BLaER1 treated with 17β-estradiol and CSF1 and Interleukin-3, amounts not matched to agents 10 nM and 100 nM (cell line): ENCODE results near the gene ACSF3.
A peak's percentile ranks its signal among the peaks of the same experiment; 100 is the strongest.

Experiments used
- H3K27ac ChIP-seq, 11 experiments: shearing (Covaris generic); formaldehyde crosslinking; 2 replicates each; pipeline ENCODE4 v1.8.1; 2022
- H3K27me3 ChIP-seq, 11 experiments: shearing (Covaris generic); formaldehyde crosslinking; 2 replicates each; pipeline ENCODE4 v1.8.1; 2022
- H3K36me3 ChIP-seq, 11 experiments: shearing (Covaris generic); formaldehyde crosslinking; 2 replicates each; pipeline ENCODE4 v1.8.1; 2022
- H3K4me1 ChIP-seq, 10 experiments: shearing (Covaris generic); formaldehyde crosslinking; 2 replicates each; pipeline ENCODE4 v1.8.1; 2022
- H3K4me2 ChIP-seq, 11 experiments: shearing (Covaris generic); formaldehyde crosslinking; 2 replicates each; pipeline ENCODE4 v1.8.1; 2022
- H3K4me3 ChIP-seq, 10 experiments: shearing (Covaris generic); formaldehyde crosslinking; 2 replicates each; pipeline ENCODE4 v1.8.1; 2022
- H3K9ac ChIP-seq, 11 experiments: shearing (Covaris generic); formaldehyde crosslinking; 2 replicates each; pipeline ENCODE4 v1.8.1; 2022
- H3K9me3 ChIP-seq, 11 experiments: shearing (Covaris generic); formaldehyde crosslinking; replicated peaks in 1 of 11; 2 replicates each; pipeline ENCODE4 v1.8.1; 2022
- H4K20me1 ChIP-seq, 11 experiments: shearing (Covaris generic); formaldehyde crosslinking; 2 replicates each; pipeline ENCODE4 v1.8.1; 2022
- Cebpa-rat ChIP-seq, 11 experiments: shearing (Covaris generic); IDR thresholded peaks; 2 replicates each; pipeline ENCODE4 v1.8.1; 2022

ACSF3 gene

DNA sequence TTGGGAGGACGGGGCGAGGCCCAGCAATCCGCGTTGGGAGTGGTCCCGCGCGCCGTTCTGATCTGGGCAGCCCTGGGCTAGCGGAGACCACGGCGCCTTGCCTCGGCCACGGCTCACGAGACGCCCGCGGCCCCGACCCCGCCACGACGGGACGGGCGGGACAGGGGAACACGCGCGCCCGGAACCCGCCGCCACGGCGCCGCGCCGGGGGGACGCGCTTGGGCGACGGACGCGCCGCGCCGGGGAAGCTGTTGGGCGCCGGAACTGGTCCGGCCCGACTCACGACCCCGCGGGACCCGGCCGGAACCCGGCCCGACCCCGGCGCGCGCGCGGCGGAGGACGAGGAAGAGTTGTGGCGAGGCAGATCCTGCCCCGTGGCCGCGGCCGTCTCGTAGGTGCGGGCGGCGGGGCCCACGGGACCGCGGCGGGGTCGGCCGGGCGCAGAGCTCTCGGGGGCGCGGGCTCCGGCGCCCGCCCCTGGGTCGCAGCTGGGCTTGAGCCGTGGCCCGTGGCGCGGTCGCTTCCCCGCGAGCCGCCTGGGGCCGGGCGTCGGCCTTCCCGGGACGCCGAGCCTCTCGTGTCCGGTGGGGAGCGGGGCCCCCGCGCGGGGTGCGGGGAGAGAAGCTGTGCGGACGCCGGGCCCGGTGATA, at the start of gene ACSF3:
Gene ACSF3 (plus strand): TSS at position 251 of the 650 bp plus-strand sequence. CDS start 6,830 bp downstream, outside the sequence.
- Histone ChIP-seq H3K36me3 (peaks cover 0 to 15% (median 11%) of the 10 kb centered on the region in 11 experiments; a peak in 10 of 22 replicates), H3K4me1 (peaks cover 44 to 81% (median 74%) of the 10 kb centered on the region in 10 experiments), H3K9ac (peak within 1 kb of the TSS; percentile 92 to 99 (median 97)), H3K9me3 (no peaks in the 10 kb centered on the region), H4K20me1 (peaks cover 20 to 44% (median 32%) of the 10 kb centered on the region in 11 experiments; a peak in 19 of 22 replicates), H3K4me3 (peak within 1 kb of the TSS; percentile 76 to 99 (median 96)), H3K27ac (peak within 1 kb of the TSS; percentile 84 to 98 (median 92)), H3K27me3 (no peaks in the 10 kb centered on the region), H3K4me2 (peak within 1 kb of the TSS; percentile 92 to 100 (median 99))
- no peak for TF ChIP-seq Cebpa-rat (IDR thresholded peaks at IDR 0.05)

DNA sequence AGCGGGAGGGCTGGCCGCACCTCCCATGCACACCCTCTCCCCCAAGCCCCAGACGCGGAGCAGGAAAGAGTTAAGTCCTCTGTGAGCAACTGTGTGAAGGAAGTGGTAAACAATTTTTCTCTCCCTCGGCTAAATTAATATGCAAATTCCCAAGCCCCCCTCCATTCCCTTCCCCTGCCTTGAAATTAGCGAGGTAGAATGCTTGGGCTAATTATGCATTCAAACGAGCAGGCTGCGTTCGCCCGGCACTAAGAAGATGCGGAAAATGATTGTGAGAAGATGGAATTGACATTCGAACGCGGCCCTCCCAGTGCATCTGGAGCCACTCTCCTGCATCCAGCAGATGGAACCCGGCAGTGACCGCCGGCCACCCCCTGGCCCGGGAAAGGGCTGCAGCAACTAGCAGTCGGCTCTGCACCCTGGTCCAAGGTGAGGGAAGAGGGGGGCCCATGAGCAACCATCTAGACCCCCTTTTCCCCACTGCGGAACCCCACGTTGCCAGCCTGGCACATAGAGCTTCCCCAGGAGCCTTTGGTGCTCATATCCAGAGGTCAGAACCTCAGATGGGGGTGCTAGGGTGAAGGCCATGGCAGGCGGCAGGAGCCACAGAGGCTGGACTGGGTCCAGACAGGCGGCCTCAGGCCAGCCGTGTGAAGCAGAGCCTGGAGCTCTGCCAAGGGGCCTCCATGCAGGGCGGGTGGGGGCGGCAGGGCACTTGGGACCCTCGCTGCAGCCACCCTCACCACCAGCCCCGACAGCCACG, 49.1 kb upstream of the ACSF3 start:
- peaks cover 0 to 10% (median 0%) of the 10 kb centered on the region in 11 experiments; a peak in 4 of 22 replicates for H3K27me3 ChIP-seq
- H3K9ac ChIP-seq, result no peak overlapping the region

DNA sequence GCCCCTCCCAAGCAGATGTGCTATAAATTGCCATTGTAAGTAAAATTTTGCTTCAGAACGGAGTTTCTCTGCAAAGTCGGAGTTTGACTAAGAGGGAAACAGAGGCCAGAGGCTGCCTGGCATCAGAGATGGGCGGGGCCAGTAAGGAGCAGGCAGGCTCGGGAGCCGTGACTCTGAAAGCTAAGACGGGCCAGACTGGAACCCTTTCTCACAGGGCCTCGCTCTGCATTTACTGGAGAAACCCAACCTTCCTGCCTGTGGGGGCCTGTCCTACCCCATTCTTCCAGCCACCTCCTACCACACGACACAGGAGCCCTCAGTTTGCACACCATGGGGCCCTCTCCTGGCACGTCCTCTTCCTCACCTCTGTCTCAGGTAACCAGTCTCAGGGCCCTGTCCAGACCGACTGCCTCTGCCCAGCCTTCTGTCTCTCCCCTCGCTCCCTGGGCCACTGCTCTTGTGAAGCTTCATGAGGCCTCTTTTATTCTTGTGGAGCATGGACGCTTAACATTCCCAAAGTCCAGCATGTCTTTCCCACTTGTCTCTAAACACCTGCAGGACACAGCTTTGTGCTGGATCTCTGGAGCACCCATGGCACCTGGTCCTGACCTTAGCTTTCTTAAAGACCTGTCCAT, 48.4 kb upstream of the ACSF3 start:
- H3K4me1 ChIP-seq, result peaks cover 11 to 30% (median 21%) of the 10 kb centered on the region in 10 experiments; a peak in 19 of 20 replicates

More for the DNA sequence above, 49.1 kb upstream of the ACSF3 start:
- H3K27ac ChIP-seq, result no peak overlapping the region
- no peak for TF ChIP-seq Cebpa-rat (IDR thresholded peaks at IDR 0.05)
- no peaks in the 10 kb centered on the region for H3K9me3 ChIP-seq
- no peaks in the 10 kb centered on the region for H3K36me3 ChIP-seq
- peaks cover 4 to 30% (median 18%) of the 10 kb centered on the region in 10 experiments; a peak in 18 of 20 replicates for H3K4me1 ChIP-seq
- H3K4me3 ChIP-seq, result no peak overlapping the region
- H3K4me2 ChIP-seq, result peak overlapping the region in 2 of 11 experiments; percentile 10 to 15; a peak in 1 of 22 replicates
- peaks cover 0 to 59% (median 0%) of the 10 kb centered on the region in 11 experiments; a peak in 9 of 22 replicates for H4K20me1 ChIP-seq

DNA sequence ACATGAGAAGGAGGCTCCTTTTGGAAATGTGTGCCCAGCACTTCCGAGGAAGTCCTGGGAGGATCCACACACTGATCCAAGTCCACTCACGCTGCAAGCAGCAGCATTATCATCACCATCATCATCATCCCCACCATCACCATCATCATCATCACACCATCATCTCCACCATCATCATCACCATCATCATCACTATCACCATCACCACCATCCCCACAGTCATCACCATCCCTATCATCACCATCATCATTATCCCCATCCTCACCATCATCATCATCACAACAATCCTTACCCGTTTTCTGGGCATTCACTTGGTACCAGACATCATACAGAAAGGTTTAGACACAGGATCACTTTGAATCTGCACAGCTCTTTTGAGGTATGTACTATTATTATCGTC, 47.8 kb upstream of the ACSF3 start:
- Histone ChIP-seq H3K4me2 (no peak overlapping the region), H4K20me1 (peaks cover 0 to 62% (median 0%) of the 10 kb centered on the region in 11 experiments; a peak in 9 of 22 replicates), H3K27me3 (no peaks in the 10 kb centered on the region; a peak in 1 of 22 replicates), H3K9ac (no peak overlapping the region), H3K4me3 (no peak overlapping the region), H3K4me1 (peaks cover 14 to 36% (median 27%) of the 10 kb centered on the region in 10 experiments; a peak in 19 of 20 replicates), H3K9me3 (no peaks in the 10 kb centered on the region), H3K36me3 (no peaks in the 10 kb centered on the region), H3K27ac (no peak overlapping the region)
- TF ChIP-seq Cebpa-rat (IDR thresholded peaks at IDR 0.05), result no peak

More for the DNA sequence above, 48.4 kb upstream of the ACSF3 start:
- Histone ChIP-seq H3K27ac (no peak overlapping the region), H4K20me1 (peaks cover 0 to 62% (median 0%) of the 10 kb centered on the region in 11 experiments; a peak in 10 of 22 replicates), H3K9me3 (no peaks in the 10 kb centered on the region), H3K36me3 (no peaks in the 10 kb centered on the region), H3K4me2 (no peak overlapping the region), H3K27me3 (peaks cover 0 to 5% (median 0%) of the 10 kb centered on the region in 11 experiments; a peak in 2 of 22 replicates), H3K9ac (no peak overlapping the region), H3K4me3 (no peak overlapping the region)
- no peak for TF ChIP-seq Cebpa-rat (IDR thresholded peaks at IDR 0.05)

DNA sequence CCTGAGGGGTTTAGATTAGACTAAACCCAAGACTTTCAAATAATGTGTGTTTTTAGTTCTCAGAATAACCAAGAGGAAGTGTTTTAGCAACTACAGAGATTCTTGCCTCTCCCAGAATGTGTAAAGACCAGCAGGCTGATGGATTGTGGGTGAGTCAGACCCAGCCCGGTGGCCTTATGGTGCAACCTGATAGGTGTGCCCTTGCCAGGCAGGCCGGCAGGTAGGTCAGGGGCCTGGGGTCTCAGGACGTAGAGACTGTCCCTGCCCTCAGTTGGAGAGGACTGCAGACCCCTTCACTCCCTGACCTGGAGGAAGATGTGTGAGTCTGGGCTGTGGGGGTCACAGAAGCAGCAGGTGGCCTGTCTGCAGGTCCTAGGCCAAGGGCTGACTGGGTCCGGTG, 47.2 kb upstream of the ACSF3 start:
- Histone ChIP-seq H3K4me1 (peaks cover 18 to 42% (median 32%) of the 10 kb centered on the region in 10 experiments), H3K36me3 (no peaks in the 10 kb centered on the region), H3K27ac (no peak overlapping the region), H3K4me3 (no peak overlapping the region), H3K4me2 (peak overlapping the region in 2 of 11 experiments; percentile 1 to 4; a peak in 2 of 22 replicates), H3K9ac (no peak overlapping the region), H3K27me3 (no peaks in the 10 kb centered on the region), H3K9me3 (no peaks in the 10 kb centered on the region), H4K20me1 (peaks cover 0 to 64% (median 0%) of the 10 kb centered on the region in 11 experiments; a peak in 9 of 22 replicates)
- no peak for TF ChIP-seq Cebpa-rat (IDR thresholded peaks at IDR 0.05)

DNA sequence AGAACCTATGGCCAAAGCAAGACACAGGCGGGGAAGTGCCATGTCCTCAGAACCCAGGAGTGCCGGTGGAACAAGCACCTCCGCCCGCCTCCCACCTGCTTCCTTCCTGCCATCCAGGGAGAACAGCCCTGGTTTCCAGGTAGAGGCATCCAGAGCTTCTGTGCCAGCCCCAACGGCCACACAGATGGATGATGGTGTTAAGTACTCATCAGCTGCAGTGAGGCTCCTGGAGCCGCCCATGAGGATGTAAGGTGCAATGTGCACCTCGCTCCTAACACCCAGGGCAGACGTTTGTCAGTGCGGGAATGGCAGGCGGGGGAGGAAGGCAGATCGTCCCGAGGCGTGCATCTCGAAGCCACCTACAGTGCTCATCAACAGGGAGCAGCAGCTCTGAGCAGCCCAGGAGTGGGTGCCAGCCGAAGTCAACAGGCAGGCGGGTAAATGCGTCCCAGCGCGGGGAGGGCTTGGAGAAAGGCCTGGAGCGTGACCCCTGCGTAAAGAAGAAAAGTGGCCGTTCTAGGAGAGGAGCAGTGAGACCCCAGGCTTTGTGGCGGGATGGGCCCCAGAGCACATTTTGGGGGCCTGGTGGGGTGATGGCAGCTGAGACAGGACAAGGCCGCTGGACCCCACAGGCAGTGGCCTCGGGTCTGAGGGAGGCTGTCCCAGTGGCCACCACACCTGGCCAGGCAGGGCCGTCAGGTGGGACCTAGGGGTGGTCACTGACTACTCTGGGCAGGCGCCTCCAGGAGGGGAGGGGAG, 46.1 kb upstream of the ACSF3 start:
- H4K20me1 ChIP-seq, result peaks cover 0 to 60% (median 0%) of the 10 kb centered on the region in 11 experiments; a peak in 9 of 22 replicates
- H3K36me3 ChIP-seq, result no peaks in the 10 kb centered on the region
- no peak overlapping the region for H3K4me2 ChIP-seq
- no peak overlapping the region for H3K9ac ChIP-seq
- no peaks in the 10 kb centered on the region for H3K9me3 ChIP-seq
- no peak overlapping the region for H3K27ac ChIP-seq
- H3K4me3 ChIP-seq, result no peak overlapping the region
- no peaks in the 10 kb centered on the region for H3K27me3 ChIP-seq
- no peak for TF ChIP-seq Cebpa-rat (IDR thresholded peaks at IDR 0.05)
- H3K4me1 ChIP-seq, result peaks cover 28 to 52% (median 42%) of the 10 kb centered on the region in 10 experiments

DNA sequence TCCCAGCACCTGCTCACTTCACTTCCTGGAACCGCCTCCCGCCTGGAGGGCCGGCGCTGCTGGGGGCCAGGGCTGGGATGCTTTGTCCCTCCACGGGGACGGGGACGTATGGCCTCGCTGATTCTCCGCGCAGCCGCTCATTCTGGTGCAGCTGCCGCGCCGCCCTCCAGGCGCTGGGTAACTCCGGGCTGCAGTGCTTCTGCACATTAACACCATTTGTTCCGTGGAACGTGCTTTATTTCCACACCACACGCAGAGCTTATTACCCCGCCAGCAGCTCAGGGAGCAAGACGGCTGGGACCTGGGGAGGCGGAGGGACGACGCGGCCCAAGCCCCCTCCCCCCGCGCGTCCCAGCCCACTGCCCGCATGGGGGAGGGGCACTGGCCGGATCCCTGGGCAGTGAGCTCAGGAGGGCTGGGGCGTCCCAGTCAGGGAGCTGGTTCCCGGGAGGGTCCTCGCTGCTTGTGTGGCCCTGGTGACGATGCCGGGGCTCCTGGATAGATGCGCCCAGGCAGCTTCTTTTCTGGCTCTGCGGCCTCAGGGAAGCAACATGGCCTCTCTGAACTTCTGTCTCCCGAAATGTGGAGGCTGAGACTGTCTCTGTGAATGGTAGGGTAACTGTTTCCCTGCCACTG, 45.4 kb upstream of the ACSF3 start:
- no peak overlapping the region for H3K4me3 ChIP-seq
- H3K4me2 ChIP-seq, result peak overlapping the region in 1 of 11 experiments; percentile 96; a peak in 1 of 22 replicates
- H3K4me1 ChIP-seq, result peaks cover 35 to 59% (median 49%) of the 10 kb centered on the region in 10 experiments
- no peaks in the 10 kb centered on the region for H3K27me3 ChIP-seq
- TF ChIP-seq Cebpa-rat (IDR thresholded peaks at IDR 0.05), result no peak
- H3K36me3 ChIP-seq, result no peaks in the 10 kb centered on the region
- no peaks in the 10 kb centered on the region for H3K9me3 ChIP-seq
- H4K20me1 ChIP-seq, result peaks cover 0 to 53% (median 0%) of the 10 kb centered on the region in 11 experiments; a peak in 9 of 22 replicates
- no peak overlapping the region for H3K27ac ChIP-seq
- H3K9ac ChIP-seq, result no peak overlapping the region
